ENCODE measurements around the gene DCLK2.

The DCLK2 gene

GRCh38 chr4:150133605-150134004, 55.4 kb downstream of the DCLK2 start:
- no peak overlapping the region for H3K4me3 ChIP-seq (ENCODE audit: low read length)
- TF ChIP-seq CTCF (conservative IDR thresholded peaks at IDR 0.05; ENCODE audit: low read depth, low read length): no peak
- no peak for DNase-seq (ENCODE audit: low read depth)

GRCh38 chr4:150135134-150135772, 57.0 kb downstream of the DCLK2 start:
- H3K4me3 ChIP-seq (ENCODE audit: low read length): no peak overlapping the region
- TF ChIP-seq CTCF (conservative IDR thresholded peaks at IDR 0.05; ENCODE audit: low read depth, low read length): no peak
- no peak for DNase-seq (ENCODE audit: low read depth)

GRCh38 chr4:150136036-150136435, 57.8 kb downstream of the DCLK2 start:
- H3K4me3 ChIP-seq (ENCODE audit: low read length): no peak overlapping the region
- no peak for TF ChIP-seq CTCF (conservative IDR thresholded peaks at IDR 0.05; ENCODE audit: low read depth, low read length)
- no peak for DNase-seq (ENCODE audit: low read depth)

GRCh38 chr4:150136481-150136880, 58.2 kb downstream of the DCLK2 start:
- DNase-seq (ENCODE audit: low read depth): no peak
- no peak for TF ChIP-seq CTCF (conservative IDR thresholded peaks at IDR 0.05; ENCODE audit: low read depth, low read length)
- H3K4me3 ChIP-seq (ENCODE audit: low read length): no peak overlapping the region

GRCh38 chr4:150139297-150139865, 61.1 kb downstream of the DCLK2 start:
- H3K4me3 ChIP-seq (ENCODE audit: low read length): no peak overlapping the region
- TF ChIP-seq CTCF (conservative IDR thresholded peaks at IDR 0.05; ENCODE audit: low read depth, low read length): no peak
- DNase-seq (ENCODE audit: low read depth): no peak

- DNase-seq (ENCODE audit: low read depth): no peak
- no peak overlapping the region for H3K4me3 ChIP-seq (ENCODE audit: low read length)
- TF ChIP-seq CTCF (conservative IDR thresholded peaks at IDR 0.05; ENCODE audit: low read depth, low read length): no peak
Measured at GRCh38 chr4:150140774-150141400, 62.6 kb downstream of the DCLK2 start.

- no peak for TF ChIP-seq CTCF (conservative IDR thresholded peaks at IDR 0.05; ENCODE audit: low read depth, low read length)
- H3K4me3 ChIP-seq (ENCODE audit: low read length): no peak overlapping the region
- DNase-seq (ENCODE audit: low read depth): no peak
Measured at GRCh38 chr4:150141756-150142155, 63.5 kb downstream of the DCLK2 start.

All from retinal pigment epithelial cell (primary cell).